Type B pancreatic cell (in vitro differentiated cells): ENCODE measurements around the gene GSTCD. TPM values are rescaled to one million over a fixed set of nuclear protein-coding genes. Genes with fewer than 3 reads are reported as not detected.

ENCODE experiments used
- DNase-seq: peaks from one replicate; pipeline ENCODE4 v3.0.0; 2021; ENCODE audit warnings: mixed read lengths; ENCODE audit not compliant: unreplicated experiment; ENCODE audit errors: extremely low spot score
- H3K27ac Mint-ChIP-seq: 2 replicates; pipeline ENCODE4 v1.8.0; 2021; ENCODE audit warnings: mild to moderate bottlenecking, mixed read lengths
- H3K27me3 Mint-ChIP-seq: 2 replicates; pipeline ENCODE4 v1.8.0; 2021; ENCODE audit warnings: mixed read lengths
- H3K36me3 Mint-ChIP-seq: 2 replicates; pipeline ENCODE4 v1.8.0; 2021; ENCODE audit warnings: mixed read lengths
- H3K4me1 Mint-ChIP-seq: one replicate; pipeline ENCODE4 v1.8.0; 2021; ENCODE audit warnings: mixed read lengths; ENCODE audit not compliant: unreplicated experiment
- H3K4me3 Mint-ChIP-seq: 2 replicates; pipeline ENCODE4 v1.8.0; 2021; ENCODE audit warnings: mild to moderate bottlenecking, mixed read lengths
- H3K9me3 Mint-ChIP-seq: 2 replicates; pipeline ENCODE4 v1.8.0; 2021; ENCODE audit warnings: mixed read lengths
- total RNA-seq: library from RNA; stranded (reverse); gene quantifications from 2 replicates; pipeline ENCODE4 v1.2.1, GENCODE V29; 2021; ENCODE audit warnings: low replicate concordance
- TF ChIP-seq, protein P1 (sequence below): fragments of 200-600 bp; sonication (generic); conservative IDR thresholded peaks from 2 replicates; pipeline ENCODE4 v1.5.0; 2021; ENCODE audit warnings: antibody characterized with exemption, mild to moderate bottlenecking

GSTCD gene
- total RNA-seq, 1 donor from 2014 or later = 23.3 TPM

DNA sequence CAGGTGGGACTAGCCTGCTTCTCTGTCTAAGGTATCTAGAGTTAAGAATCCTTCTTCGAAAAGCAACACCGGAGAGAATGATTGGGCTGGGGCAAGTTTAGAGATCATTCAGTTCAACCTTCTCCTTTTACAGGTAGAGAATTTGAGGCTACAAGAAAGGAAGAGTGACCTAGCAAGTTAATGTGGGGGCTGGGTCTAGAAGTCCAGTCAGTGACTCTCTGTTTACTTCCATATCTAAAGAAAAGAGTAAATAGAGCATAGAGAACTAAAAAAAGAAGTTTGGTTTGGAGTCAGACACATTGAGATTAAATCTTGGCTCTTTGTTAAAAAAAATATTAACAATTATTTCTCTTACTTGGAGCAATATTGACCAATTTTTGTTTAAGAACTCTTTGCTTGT, 122.6 kb downstream of the GSTCD start:
- Mint-ChIP-seq H3K4me3 (no peak overlapping the region), H3K4me1 (no peaks in the 10 kb centered on the region), H3K27ac (no peak overlapping the region), H3K9me3 (no peaks in the 10 kb centered on the region), H3K27me3 (no peaks in the 10 kb centered on the region), H3K36me3 (peaks cover 9% of the 10 kb centered on the region)
- TF ChIP-seq, protein P1, sequence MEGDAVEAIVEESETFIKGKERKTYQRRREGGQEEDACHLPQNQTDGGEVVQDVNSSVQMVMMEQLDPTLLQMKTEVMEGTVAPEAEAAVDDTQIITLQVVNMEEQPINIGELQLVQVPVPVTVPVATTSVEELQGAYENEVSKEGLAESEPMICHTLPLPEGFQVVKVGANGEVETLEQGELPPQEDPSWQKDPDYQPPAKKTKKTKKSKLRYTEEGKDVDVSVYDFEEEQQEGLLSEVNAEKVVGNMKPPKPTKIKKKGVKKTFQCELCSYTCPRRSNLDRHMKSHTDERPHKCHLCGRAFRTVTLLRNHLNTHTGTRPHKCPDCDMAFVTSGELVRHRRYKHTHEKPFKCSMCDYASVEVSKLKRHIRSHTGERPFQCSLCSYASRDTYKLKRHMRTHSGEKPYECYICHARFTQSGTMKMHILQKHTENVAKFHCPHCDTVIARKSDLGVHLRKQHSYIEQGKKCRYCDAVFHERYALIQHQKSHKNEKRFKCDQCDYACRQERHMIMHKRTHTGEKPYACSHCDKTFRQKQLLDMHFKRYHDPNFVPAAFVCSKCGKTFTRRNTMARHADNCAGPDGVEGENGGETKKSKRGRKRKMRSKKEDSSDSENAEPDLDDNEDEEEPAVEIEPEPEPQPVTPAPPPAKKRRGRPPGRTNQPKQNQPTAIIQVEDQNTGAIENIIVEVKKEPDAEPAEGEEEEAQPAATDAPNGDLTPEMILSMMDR = no peak
- no peak for DNase-seq

DNA sequence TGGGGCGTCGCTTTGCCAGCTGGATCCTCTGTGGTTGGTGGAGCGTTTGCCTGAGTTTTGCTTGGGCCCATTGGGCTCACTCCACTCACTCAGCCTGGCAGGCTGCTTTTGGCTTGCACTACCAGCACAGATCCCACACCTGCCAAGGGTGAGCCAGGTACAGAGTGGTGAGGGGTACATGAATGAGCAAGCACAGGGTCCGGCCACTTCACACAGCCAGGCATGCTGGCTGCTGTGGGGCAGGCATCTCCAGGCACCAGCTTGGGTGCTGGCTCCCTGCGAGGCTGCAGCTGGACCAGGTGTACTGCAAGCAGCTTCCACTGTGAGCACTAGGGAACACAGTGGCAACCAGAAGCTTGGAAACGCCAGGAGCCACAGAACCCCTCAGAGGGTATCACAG, 126.6 kb downstream of the GSTCD start:
- H3K27me3 Mint-ChIP-seq = no peaks in the 10 kb centered on the region
- H3K4me3 Mint-ChIP-seq = no peak overlapping the region
- H3K27ac Mint-ChIP-seq = no peak overlapping the region
- TF ChIP-seq, protein P1 = no peak
- no peak for DNase-seq
- peaks cover 4% of the 10 kb centered on the region for H3K9me3 Mint-ChIP-seq
- peaks cover 22% of the 10 kb centered on the region for H3K36me3 Mint-ChIP-seq
- no peaks in the 10 kb centered on the region for H3K4me1 Mint-ChIP-seq

DNA sequence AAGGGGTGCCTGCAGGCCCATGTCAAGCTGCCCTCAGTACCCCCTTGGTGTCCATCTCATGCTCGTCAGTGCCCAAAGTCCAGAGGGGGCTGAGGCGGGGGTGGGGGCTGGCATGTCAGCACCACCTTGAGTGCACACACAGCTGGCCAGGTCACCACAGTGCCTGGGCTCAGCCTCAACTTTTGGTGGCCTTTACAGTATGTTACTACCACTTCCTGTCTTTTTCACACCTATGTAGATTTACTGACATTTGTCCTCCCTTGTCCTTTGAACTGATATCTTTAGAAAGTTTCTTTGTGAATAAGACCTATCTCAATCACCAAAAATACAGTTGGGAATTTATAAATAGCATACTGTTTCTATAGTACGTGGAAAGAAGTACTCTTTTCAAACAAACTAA, 128.0 kb downstream of the GSTCD start:
- Mint-ChIP-seq H3K4me1 (no peaks in the 10 kb centered on the region), H3K9me3 (peaks cover 4% of the 10 kb centered on the region), H3K36me3 (peaks cover 22% of the 10 kb centered on the region), H3K4me3 (no peak overlapping the region), H3K27me3 (no peaks in the 10 kb centered on the region), H3K27ac (no peak overlapping the region)
- TF ChIP-seq, protein P1 = no peak
- no peak for DNase-seq

DNA sequence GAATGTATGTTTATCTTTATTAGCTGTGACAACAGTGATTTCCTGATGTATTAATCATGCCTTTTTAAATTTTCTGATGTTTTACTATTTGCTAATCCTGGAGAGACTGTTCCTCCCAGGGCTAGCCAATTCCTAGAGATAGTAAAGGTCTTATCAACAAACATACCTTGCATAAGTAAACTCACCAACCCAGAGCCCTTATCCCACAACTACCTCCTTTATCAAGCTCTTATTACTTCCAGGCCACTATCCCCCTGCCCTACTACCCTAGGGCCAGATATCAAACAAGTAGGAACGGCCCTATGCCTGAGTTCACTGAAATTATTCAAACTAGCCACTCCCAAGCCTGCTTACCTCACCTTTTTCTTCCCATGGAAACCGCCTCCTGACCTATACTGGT, 128.5 kb downstream of the GSTCD start:
- H3K4me1 Mint-ChIP-seq = no peaks in the 10 kb centered on the region
- no peak overlapping the region for H3K4me3 Mint-ChIP-seq
- DNase-seq = no peak
- H3K9me3 Mint-ChIP-seq = peaks cover 4% of the 10 kb centered on the region
- H3K36me3 Mint-ChIP-seq = peaks cover 22% of the 10 kb centered on the region
- TF ChIP-seq, protein P1 = no peak
- no peaks in the 10 kb centered on the region for H3K27me3 Mint-ChIP-seq
- H3K27ac Mint-ChIP-seq = no peak overlapping the region

DNA sequence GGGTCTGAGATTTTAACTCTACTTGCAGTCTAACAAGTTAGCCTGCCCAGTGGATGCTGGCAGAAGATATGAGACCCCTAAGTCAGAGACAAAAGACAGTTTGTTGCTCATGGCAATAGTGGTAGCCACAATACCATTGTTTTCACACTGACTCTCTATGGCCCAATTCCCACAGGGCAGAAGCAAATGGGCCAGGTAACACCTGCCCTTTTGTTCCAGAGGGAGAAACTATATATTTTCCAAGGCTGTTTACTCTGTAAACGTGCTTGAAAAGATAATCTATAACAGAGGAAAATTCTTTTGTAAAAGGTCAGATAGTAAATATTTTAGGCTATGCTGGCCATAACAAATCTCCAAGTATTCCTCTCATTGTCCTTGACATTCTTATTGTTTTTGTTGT, 129.5 kb downstream of the GSTCD start:
- Mint-ChIP-seq H3K4me1 (no peaks in the 10 kb centered on the region), H3K9me3 (peaks cover 4% of the 10 kb centered on the region), H3K36me3 (peaks cover 25% of the 10 kb centered on the region), H3K4me3 (no peak overlapping the region), H3K27me3 (no peaks in the 10 kb centered on the region), H3K27ac (no peak overlapping the region)
- DNase-seq = no peak
- TF ChIP-seq, protein P1 = no peak
